Vagina (tissue), 2 donors: ENCODE data around the gene RPL27.

Experiments used
- POLR2AphosphoS5 ChIP-seq, 2 donors: sonication (generic); formaldehyde crosslinking; IDR thresholded peaks; one replicate each; pipeline ENCODE4 v1.9.0; 2017; ENCODE audit warnings: antibody characterized with exemption in 2 of 2, mild to moderate bottlenecking in 2 of 2, low read depth in 1 of 2; ENCODE audit not compliant: insufficient read depth in 1 of 2
- TF ChIP-seq, protein P1 (sequence below), 3 experiments: fragments of 450-650 bp in 2 of 3; fragments of 200-600 bp in 1 of 3; sonication (generic) in 1 of 3; IDR thresholded peaks; one replicate each; pipeline ENCODE4 v1.5.1; 2017 to 2019; ENCODE audit warnings: antibody characterized with exemption in 3 of 3, mild to moderate bottlenecking in 2 of 3, moderate library complexity in 2 of 3

DNA sequence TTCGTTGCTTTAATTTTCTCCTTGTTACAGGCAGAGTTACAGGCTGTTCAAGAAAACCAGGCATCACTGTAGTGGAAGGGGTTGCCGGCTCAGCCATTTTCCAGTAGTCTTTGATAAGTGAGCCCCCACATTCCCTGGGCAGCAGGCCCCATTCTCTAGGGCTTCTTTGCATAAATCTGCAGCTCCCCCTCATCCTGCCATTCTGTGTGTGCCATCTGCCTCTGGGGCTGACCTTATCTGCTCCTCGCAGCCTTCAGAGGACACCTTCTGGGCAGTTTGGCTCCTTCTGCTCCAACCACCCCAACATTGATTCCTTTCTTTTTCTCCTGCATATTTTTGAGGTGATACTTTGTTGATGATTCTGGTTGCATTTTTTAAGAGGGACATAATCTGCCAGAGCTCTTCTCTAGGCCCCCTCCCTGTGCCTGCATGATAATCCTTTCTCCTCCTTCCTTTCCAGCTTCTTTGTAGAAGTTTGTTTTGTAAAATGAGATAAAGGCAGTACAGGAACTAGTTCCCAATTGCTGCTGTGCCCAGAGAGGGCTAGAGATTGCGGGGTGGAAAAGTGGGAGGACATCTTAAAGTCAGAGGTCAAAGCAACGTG is 43.9 kb downstream of the RPL27 start:
- TF ChIP-seq, protein P1, sequence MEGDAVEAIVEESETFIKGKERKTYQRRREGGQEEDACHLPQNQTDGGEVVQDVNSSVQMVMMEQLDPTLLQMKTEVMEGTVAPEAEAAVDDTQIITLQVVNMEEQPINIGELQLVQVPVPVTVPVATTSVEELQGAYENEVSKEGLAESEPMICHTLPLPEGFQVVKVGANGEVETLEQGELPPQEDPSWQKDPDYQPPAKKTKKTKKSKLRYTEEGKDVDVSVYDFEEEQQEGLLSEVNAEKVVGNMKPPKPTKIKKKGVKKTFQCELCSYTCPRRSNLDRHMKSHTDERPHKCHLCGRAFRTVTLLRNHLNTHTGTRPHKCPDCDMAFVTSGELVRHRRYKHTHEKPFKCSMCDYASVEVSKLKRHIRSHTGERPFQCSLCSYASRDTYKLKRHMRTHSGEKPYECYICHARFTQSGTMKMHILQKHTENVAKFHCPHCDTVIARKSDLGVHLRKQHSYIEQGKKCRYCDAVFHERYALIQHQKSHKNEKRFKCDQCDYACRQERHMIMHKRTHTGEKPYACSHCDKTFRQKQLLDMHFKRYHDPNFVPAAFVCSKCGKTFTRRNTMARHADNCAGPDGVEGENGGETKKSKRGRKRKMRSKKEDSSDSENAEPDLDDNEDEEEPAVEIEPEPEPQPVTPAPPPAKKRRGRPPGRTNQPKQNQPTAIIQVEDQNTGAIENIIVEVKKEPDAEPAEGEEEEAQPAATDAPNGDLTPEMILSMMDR (IDR thresholded peaks at IDR 0.05) = no peak
- no peak for TF ChIP-seq POLR2AphosphoS5 (IDR thresholded peaks at IDR 0.05; ENCODE audit: insufficient read depth in 1 of 2, low read depth in 1 of 2)
